UCSD-AML1 (cell line): ENCODE measurements around the gene PLSCR5.

Experiments used
- DNase-seq: peaks from one replicate; lab custom pipeline; 2025; ENCODE audit not compliant: unreplicated experiment; lab: John Stamatoyannopoulos, UW

The PLSCR5 gene, protein sequence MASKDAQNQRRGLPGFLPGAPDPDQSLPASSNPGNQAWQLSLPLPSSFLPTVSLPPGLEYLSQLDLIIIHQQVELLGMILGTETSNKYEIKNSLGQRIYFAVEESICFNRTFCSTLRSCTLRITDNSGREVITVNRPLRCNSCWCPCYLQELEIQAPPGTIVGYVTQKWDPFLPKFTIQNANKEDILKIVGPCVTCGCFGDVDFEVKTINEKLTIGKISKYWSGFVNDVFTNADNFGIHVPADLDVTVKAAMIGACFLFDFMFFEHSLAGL

GRCh38 chr3:146605106-146605505, at the start of gene PLSCR5:
PLSCR5 (minus strand) TSS chr3:146605346; CDS start chr3:146605212, 134 bp downstream.
- DNase-seq: no peak

GRCh38 chr3:146653978-146654377, 48.8 kb upstream of the PLSCR5 start:
- no peak for DNase-seq

GRCh38 chr3:146650691-146651442, 45.7 kb upstream of the PLSCR5 start:
- DNase-seq: no peak

- no peak for DNase-seq
These were observed 41.1 kb upstream of the PLSCR5 start for GRCh38 chr3:146646261-146646660.

GRCh38 chr3:146640955-146641867, 36.1 kb upstream of the PLSCR5 start:
- DNase-seq: no peak

GRCh38 chr3:146640361-146640760, 35.2 kb upstream of the PLSCR5 start:
- DNase-seq: no peak

DNA sequence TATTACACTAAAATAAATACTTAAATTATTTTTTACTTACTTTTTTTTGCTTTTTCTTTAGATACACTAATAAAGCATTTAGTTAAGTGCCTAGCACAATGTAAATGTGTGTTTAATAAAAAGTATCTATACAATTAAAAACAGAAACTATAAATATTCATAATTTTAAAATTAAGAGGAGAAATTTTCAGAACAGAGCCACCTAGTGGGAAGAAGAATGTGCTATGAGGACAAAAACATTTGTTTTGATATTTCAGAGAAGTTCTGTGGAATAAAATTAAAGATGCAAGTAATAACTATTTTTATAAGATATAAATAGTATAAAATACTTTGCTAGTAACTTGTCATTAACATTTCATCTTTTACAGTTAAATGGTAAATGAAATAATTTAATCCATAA, 33.6 kb upstream of the PLSCR5 start:
- DNase-seq: no peak

- DNase-seq: no peak
These were observed 32.7 kb upstream of the PLSCR5 start for GRCh38 chr3:146637871-146638270.

GRCh38 chr3:146636881-146637280, 31.7 kb upstream of the PLSCR5 start:
- DNase-seq: no peak

DNA sequence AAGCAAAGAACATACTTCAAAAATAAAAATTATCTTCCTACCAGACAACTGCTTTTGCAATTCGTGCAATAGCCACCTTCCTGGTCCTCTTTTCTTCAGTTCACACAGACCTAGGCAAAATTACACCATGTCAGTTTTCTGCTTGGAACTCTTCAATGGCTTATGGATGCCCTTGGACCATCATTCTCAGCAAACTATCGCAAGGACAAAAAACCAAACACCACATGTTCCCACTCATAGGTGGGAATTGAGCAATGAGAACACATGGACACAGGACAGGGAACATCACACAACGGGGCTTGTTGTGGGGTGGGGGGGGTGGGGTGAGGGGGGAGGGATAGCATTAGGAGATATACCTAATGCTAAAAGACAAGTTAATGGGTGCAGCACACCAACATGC, 29.2 kb upstream of the PLSCR5 start:
- DNase-seq: no peak

GRCh38 chr3:146628671-146629070, 23.5 kb upstream of the PLSCR5 start:
- no peak for DNase-seq

DNA sequence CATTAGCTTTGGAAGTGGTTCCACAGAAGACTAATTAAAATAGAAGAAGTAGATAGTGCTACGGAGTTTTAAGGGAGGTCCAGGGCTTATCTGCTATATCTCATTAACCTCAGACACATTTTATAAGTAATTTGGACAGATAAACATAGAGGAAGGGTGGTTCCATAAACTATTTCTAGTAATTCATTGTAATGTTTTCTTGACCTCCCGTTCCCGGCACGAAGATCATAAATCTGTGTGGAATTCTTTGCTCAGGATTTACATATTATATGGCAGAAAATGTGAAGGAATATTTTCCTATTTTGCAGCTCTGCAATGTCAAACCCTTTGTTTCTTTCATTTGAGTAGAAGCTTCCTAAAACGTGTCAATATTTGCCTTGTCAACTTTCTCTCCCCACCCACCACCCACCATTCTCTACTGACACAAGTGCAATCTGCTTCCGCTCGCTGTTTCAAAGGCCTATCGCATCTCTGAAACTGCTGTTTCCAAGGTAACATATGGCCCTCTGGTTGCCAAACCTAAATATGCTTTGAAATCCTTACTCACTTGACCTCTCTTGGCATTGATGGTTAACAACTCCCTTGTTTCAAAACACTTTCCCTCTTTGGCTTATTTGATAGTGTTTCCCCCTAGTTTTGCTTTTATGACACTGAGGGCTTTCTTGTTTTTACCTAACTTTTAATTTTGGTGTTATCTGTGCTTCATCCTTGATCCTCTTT, 21.4 kb upstream of the PLSCR5 start:
- no peak for DNase-seq

GRCh38 chr3:146625186-146625775, 20.1 kb upstream of the PLSCR5 start:
- no peak for DNase-seq

DNA sequence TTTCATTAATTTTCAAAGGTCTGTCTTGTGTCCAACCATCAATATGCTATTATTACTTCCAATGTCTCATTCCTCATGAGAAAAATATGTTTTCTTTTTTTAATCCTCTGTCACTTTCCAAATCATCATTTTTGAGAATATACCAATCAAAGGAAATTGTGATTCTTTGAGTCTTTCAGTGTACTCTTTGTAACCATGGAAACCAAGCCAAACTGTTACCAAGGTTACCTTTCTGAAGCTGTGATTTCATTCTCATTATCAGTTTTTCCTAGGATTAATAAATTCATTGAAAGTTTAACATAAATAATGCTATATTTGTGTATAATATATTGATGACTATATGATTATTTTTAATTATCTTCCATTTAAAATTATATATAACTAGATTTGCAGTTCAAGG, 16.6 kb upstream of the PLSCR5 start:
- DNase-seq: no peak

DNA sequence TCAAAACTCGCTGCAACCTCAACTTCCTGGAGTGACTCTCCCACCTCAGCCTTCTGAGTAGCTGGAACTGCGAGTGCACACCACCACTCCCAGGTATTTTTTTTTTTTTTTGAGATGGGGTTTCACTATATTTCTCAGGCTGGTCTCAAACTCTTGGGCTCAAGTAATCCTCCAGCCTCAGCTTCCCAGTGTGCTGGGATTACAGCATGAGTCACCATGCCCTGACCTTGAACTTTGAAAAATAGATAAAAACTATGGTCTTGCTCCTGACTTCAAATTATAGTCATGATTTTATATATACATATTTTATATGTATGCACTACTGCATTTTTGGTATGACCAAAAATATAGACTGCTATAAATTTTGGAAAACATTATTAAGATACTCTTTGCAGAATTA, 6.9 kb upstream of the PLSCR5 start:
- no peak for DNase-seq

- no peak for DNase-seq
These were observed 6.0 kb upstream of the PLSCR5 start for GRCh38 chr3:146611096-146611495.

DNA sequence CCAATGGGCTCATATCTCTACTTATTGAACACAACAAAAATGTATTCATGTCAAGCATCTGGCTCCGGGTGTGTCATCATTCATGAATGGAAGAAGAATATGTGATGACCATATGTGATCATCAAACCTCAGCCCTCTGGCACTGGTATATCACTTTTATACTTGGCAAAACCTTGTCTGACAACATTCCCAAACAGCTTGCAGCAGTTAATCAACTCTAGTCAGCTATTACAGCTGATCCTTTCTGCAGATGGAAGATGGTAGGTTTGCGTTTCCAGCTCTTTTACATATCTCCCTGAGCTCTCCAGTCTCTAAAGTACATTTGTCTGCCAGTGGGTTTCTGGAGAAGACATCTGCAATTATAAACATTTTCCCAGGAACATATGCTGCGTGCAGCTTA, 6.6 kb downstream of the PLSCR5 start:
- DNase-seq: no peak

DNA sequence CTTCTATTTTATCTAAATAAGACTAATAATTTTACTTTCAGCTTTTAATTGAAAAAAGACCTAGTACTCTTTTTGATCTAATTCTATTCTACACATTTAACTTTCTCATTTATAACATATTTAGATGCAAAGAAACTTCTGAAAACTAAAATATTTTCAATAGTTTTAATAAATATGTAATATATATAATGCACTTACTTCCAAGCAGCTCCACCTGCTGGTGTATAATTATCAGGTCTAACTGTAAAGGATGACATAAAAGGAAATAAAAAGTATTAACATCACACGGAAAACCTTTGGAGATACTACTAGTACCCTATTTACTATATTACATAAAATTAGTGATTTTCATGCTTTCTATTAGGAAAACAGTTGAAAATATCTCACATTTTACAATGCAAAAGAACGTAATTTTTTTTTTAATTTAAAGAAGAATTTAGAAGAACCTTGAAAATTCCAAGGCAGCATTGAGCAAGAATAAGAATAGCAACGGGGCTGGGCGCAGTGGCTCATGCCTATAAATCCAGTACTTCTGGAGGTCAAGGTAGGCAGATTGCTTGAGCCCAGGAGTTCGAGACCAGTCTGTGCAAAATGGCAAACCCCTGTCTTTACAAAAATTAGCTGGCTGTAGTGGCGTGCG, 10.2 kb downstream of the PLSCR5 start:
- no peak for DNase-seq

- no peak for DNase-seq
These were observed 11.4 kb downstream of the PLSCR5 start for GRCh38 chr3:146593776-146594175.

- DNase-seq: no peak
These were observed 14.6 kb downstream of the PLSCR5 start for GRCh38 chr3:146590521-146590920.
